GM19099 (cell line): ENCODE data around the gene SMIM45.
A peak's percentile ranks its signal among the peaks of the same experiment; 100 is the strongest.

Experiments used
- POLR2A ChIP-seq: IDR thresholded peaks from 3 replicates; pipeline ENCODE4 v1.6.1; 2011; ENCODE audit warnings: low read depth; ENCODE audit not compliant: insufficient read length; ENCODE audit errors: extremely low read depth

The SMIM45 gene

GRCh38 chr22:41939981-41940831, 11.7 kb upstream of the SMIM45 start:
- peak; percentile 78 for TF ChIP-seq POLR2A

GRCh38 chr22:41940832-41941765, 10.9 kb upstream of the SMIM45 start:
- peak; percentile 17 for TF ChIP-seq POLR2A

GRCh38 chr22:41943661-41944209, 8.2 kb upstream of the SMIM45 start:
- TF ChIP-seq POLR2A = no peak

GRCh38 chr22:41946629-41947423, 5.1 kb upstream of the SMIM45 start, which contains the start of gene CENPM:
TSS of gene CENPM (minus strand) at chr22:41947152. CDS start at chr22:41947076, 76 bp downstream.
- TF ChIP-seq POLR2A = peak; percentile 61

GRCh38 chr22:41947424-41948080, 4.4 kb upstream of the SMIM45 start:
- TF ChIP-seq POLR2A = no peak

GRCh38 chr22:41948142-41948541, 3.8 kb upstream of the SMIM45 start:
- TF ChIP-seq POLR2A = no peak

GRCh38 chr22:41949297-41949965, 2.5 kb upstream of the SMIM45 start:
- peak; percentile 43 for TF ChIP-seq POLR2A

- TF ChIP-seq POLR2A = no peak
These were observed 763 bp downstream of the SMIM45 start for GRCh38 chr22:41952713-41953112.

- TF ChIP-seq POLR2A = no peak
These were observed 6.1 kb downstream of the SMIM45 start for GRCh38 chr22:41957941-41958556.

- no peak for TF ChIP-seq POLR2A
These were observed 11.6 kb downstream of the SMIM45 start for GRCh38 chr22:41963453-41964111.

- TF ChIP-seq POLR2A = no peak
These were observed 12.2 kb downstream of the SMIM45 start for GRCh38 chr22:41964112-41964491.

GRCh38 chr22:41966225-41966606, 14.3 kb downstream of the SMIM45 start:
- no peak for TF ChIP-seq POLR2A
